GM10248 (cell line): ENCODE data around the gene FZD8.
A peak's percentile ranks its signal among the peaks of the same experiment; 100 is the strongest.

Experiments used
- CTCF ChIA-PET: fragments of 300-600 bp; sonication (Branson Sonifier 250); formaldehyde crosslinking; extraction: SDS; loops from one replicate; lab custom pipeline; 2021; ENCODE audit warnings: antibody characterized with exemption; lab: Yijun Ruan, JAX
- POLR2A ChIA-PET: fragments of 350-650 bp; sonication (Branson Sonifier 250); formaldehyde crosslinking; extraction: SDS; loops from one replicate; lab custom pipeline; 2020; ENCODE audit warnings: antibody characterized with exemption; lab: Yijun Ruan, JAX
- DNase-seq: peaks from one replicate; pipeline ENCODE4 v3.0.0; 2012; ENCODE audit errors: extremely low spot score
- CTCF ChIP-seq: IDR thresholded peaks from 2 replicates; pipeline ENCODE4 v1.5.1; 2012; ENCODE audit warnings: mild to moderate bottlenecking, low read depth; ENCODE audit errors: extremely low read depth, missing control alignments, control extremely low read depth

The FZD8 gene

GRCh38 chr10:35638101-35638500 is 4.0 kb downstream of the FZD8 start:
- ChIA-PET POLR2A (no interaction called here), CTCF (interaction anchor here (0.7 to 6.5 kb wide), 4 partner anchors 37 to 1245 kb away, joined by 3 to 49 read pairs (median 3); no protein-coding TSS in a partner anchor)
- no peak for TF ChIP-seq CTCF
- no peak for DNase-seq

- TF ChIP-seq CTCF, result no peak
- POLR2A ChIA-PET, result no interaction called here
- CTCF ChIA-PET, result interaction anchor here (0.7 to 6.5 kb wide), 5 partner anchors 38 to 1245 kb away, joined by 3 to 49 read pairs (median 3); no protein-coding TSS in a partner anchor
- DNase-seq, result no peak
Measured at GRCh38 chr10:35637462-35637861, 4.6 kb downstream of the FZD8 start.

GRCh38 chr10:35636956-35637355 is 5.1 kb downstream of the FZD8 start:
- CTCF ChIA-PET, result interaction anchor here (1.0 to 6.5 kb wide), 9 partner anchors 10 to 1243 kb away, joined by 3 to 49 read pairs (median 4); no protein-coding TSS in a partner anchor
- no peak for DNase-seq
- no peak for TF ChIP-seq CTCF
- POLR2A ChIA-PET, result no interaction called here

GRCh38 chr10:35635576-35635975 is 6.5 kb downstream of the FZD8 start:
- ChIA-PET CTCF (interaction anchor here (0.7 to 6.5 kb wide), 24 partner anchors 9 to 1247 kb away, joined by 3 to 49 read pairs (median 4); no protein-coding TSS in a partner anchor), POLR2A (interaction anchor here (0.6 kb wide), 1 partner anchor 295 kb away, joined by 5 read pairs; no protein-coding TSS in a partner anchor)
- DNase-seq, result peak; percentile 58
- TF ChIP-seq CTCF, result peak; percentile 85

- CTCF ChIA-PET, result interaction anchor here (1.2 to 6.5 kb wide), 5 partner anchors 14 to 1247 kb away, joined by 3 to 49 read pairs (median 4); no protein-coding TSS in a partner anchor
- DNase-seq, result no peak
- TF ChIP-seq CTCF, result no peak
- POLR2A ChIA-PET, result no interaction called here
Measured at GRCh38 chr10:35633006-35633980, 8.8 kb downstream of the FZD8 start.

GRCh38 chr10:35632027-35632426 is 10.1 kb downstream of the FZD8 start:
- TF ChIP-seq CTCF, result no peak
- POLR2A ChIA-PET, result no interaction called here
- no peak for DNase-seq
- CTCF ChIA-PET, result interaction anchor here (0.9 to 1.2 kb wide), 3 partner anchors 13 to 1249 kb away, joined by 3 to 4 read pairs (median 4); no protein-coding TSS in a partner anchor
